Measurements from ENCODE around the gene RAD21L1. TPM values are rescaled to one million over a fixed set of nuclear protein-coding genes. Genes with fewer than 3 reads are reported as not detected.
A peak's percentile ranks its signal among the peaks of the same experiment; 100 is the strongest.

The RAD21L1 gene
- polyA plus RNA-seq, 2 of the 4 experiments (the other 2 are of a cell fraction): not detected

GRCh38 chr20:1267161-1267560 is 41.3 kb downstream of the RAD21L1 start:
- ChIA-PET CTCF (interaction anchor here (0.8 to 1.6 kb wide), 4 partner anchors 16 to 81 kb away, joined by 3 to 6 read pairs (median 4); no protein-coding TSS in a partner anchor), POLR2A (no interaction called here)
- ATAC-seq (no peak), DNase-seq (ENCODE audit: low read depth in 1 of 2, low spot score in 1 of 2) (no peak), FAIRE-seq (no peak)
- Histone ChIP-seq H3K4me1 (peaks cover 21% of the 10 kb centered on the region), H3K9me3 (peaks cover 6% of the 10 kb centered on the region), H3K27ac (peak overlapping the region in 1 of 2 experiments; percentile 88; a peak in 4 of 6 replicates), H3K4me3 (peak overlapping the region; percentile 89), H3K4me2 (peak overlapping the region; percentile 77)
- 85% methylated on average over 8 of the region's 8 CpGs for WGBS (ENCODE audit: missing lambda C conversion rate)
- TF ChIP-seq ZFP36 (IDR thresholded peaks at IDR 0.05; ENCODE audit: borderline replicate concordance, partially characterized antibody): no peak
- no peak for TF ChIP-seq EP300 (IDR thresholded peaks at IDR 0.05)
- no peak for TF ChIP-seq NPAS2 (CRISPR knock-in tag; IDR thresholded peaks at IDR 0.05; ENCODE audit: borderline replicate concordance)
- no peak for TF ChIP-seq SREBF2 (IDR thresholded peaks at IDR 0.05)
- no peak for TF ChIP-seq TP53 (CRISPR knock-in tag; IDR thresholded peaks at IDR 0.05)
- TF ChIP-seq EHMT2 (IDR thresholded peaks at IDR 0.05; ENCODE audit: low read depth): no peak
- TF ChIP-seq HEYL (CRISPR knock-in tag; IDR thresholded peaks at IDR 0.05): no peak
- TF ChIP-seq JUN (IDR thresholded peaks at IDR 0.05): no peak

- no peak for FAIRE-seq
- H3K4me3 ChIP-seq: no peak overlapping the region
Observed at GRCh38 chr20:1267809-1268374, 42.0 kb downstream of the RAD21L1 start.

DNA sequence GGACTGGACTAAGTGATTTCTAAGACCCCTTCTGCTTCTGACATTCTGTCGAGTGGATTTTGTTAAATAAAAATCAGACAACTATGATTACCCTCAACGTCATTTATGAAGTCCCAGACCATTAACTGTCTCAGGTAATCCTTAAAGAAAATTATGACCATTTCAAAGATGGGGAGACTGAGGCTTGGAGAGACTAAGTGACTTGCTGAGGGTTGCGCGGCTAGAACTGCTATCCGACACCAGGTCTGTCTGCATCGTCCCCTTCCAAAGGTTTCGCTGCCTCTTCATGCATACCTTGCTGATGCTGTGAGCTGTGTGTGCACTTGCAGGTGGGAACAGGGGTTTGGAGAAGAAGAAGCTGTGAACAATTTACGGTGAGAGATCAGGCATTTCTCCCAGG is 43.4 kb downstream of the RAD21L1 start:
- ChIA-PET POLR2A (no interaction called here), CTCF (interaction anchor here (1.4 to 2.7 kb wide), 3 partner anchors 14 to 235 kb away, joined by 4 to 9 read pairs (median 6); no protein-coding TSS in a partner anchor)
- no peaks in the 10 kb centered on the region for H3K9me3 ChIP-seq
- no peak overlapping the region for H3K4me2 ChIP-seq
- 86% methylated on average over 8 of the region's 8 CpGs for WGBS (ENCODE audit: missing lambda C conversion rate)
- H3K4me3 ChIP-seq: no peak overlapping the region
- H3K27ac ChIP-seq: no peak overlapping the region
- TF ChIP-seq RNF2 (IDR thresholded peaks at IDR 0.05; ENCODE audit: borderline replicate concordance, low read depth): no peak
- TF ChIP-seq RARB (CRISPR knock-in tag; IDR thresholded peaks at IDR 0.05): no peak
- TF ChIP-seq CBX2 (IDR thresholded peaks at IDR 0.05; ENCODE audit: borderline replicate concordance, low read depth): no peak
- FAIRE-seq (no peak), DNase-seq (ENCODE audit: low read depth in 1 of 2, low spot score in 1 of 2) (no peak), ATAC-seq (no peak)
- H3K4me1 ChIP-seq: peaks cover 21% of the 10 kb centered on the region

More at GRCh38 chr20:1267809-1268374, 42.0 kb downstream of the RAD21L1 start:
- DNase-seq (ENCODE audit: low read depth in 1 of 2, low spot score in 1 of 2) (no peak), ATAC-seq (no peak)
- Histone ChIP-seq H3K4me1 (peaks cover 21% of the 10 kb centered on the region), H3K4me2 (no peak overlapping the region), H3K27ac (no peak overlapping the region), H3K9me3 (no peaks in the 10 kb centered on the region; the same call in 2 of the 3 replicates)
- POLR2A ChIA-PET: no interaction called here
- 92% methylated on average over 3 of the region's 3 CpGs for WGBS (ENCODE audit: missing lambda C conversion rate)
- CTCF ChIA-PET: interaction anchor here (0.6 kb wide), 1 partner anchor 211 kb away, joined by 3 read pairs; no protein-coding TSS in a partner anchor
- TF ChIP-seq TP53 (CRISPR knock-in tag; IDR thresholded peaks at IDR 0.05): no peak

DNA sequence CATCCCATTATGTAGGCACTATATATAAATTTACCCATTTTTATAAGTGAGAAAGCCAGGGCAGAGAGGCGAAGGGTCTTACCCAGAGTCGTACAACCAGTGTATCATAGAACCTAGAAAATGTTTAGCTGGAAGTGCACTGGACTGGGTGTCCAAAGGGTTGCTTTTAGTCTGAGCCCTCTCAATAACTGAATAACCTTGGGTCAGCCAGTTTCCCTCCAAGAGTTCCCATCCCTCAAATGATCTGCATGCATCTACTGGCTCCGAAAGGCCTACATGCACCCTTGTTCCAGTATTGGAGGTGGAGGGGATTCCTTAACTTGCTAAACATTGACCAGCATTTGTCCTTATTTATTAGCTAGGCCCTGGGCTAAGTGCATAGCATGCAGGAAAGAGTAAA is 44.0 kb downstream of the RAD21L1 start:
- CTCF ChIA-PET: interaction anchor here (0.9 to 2.7 kb wide), 5 partner anchors 10 to 234 kb away, joined by 3 to 9 read pairs (median 4); no protein-coding TSS in a partner anchor
- FAIRE-seq: no peak
- POLR2A ChIA-PET: no interaction called here
- H3K27ac ChIP-seq: no peak overlapping the region
- TF ChIP-seq POLR2AphosphoS2 (conservative IDR thresholded peaks at IDR 0.05; ENCODE audit: low read length): no peak
- TF ChIP-seq HES2 (IDR thresholded peaks at IDR 0.05): no peak
- TF ChIP-seq RARB (CRISPR knock-in tag; IDR thresholded peaks at IDR 0.05): no peak
- TF ChIP-seq EHF (CRISPR knock-in tag; IDR thresholded peaks at IDR 0.05): no peak
- TF ChIP-seq HOXA7 (CRISPR knock-in tag; IDR thresholded peaks at IDR 0.05): no peak
- TF ChIP-seq KDM1A (IDR thresholded peaks at IDR 0.05; ENCODE audit: low read depth): no peak
- no peak for TF ChIP-seq NPAS2 (CRISPR knock-in tag; IDR thresholded peaks at IDR 0.05; ENCODE audit: borderline replicate concordance)
- no peak for TF ChIP-seq MAX (IDR thresholded peaks at IDR 0.05)
- no peak for TF ChIP-seq HOXB5 (CRISPR knock-in tag; IDR thresholded peaks at IDR 0.05)
- no peak for TF ChIP-seq JUNB (IDR thresholded peaks at IDR 0.05)
- TF ChIP-seq E2F6 (IDR thresholded peaks at IDR 0.05; ENCODE audit: borderline replicate concordance, low read depth): no peak
- no peak for TF ChIP-seq CBX2 (IDR thresholded peaks at IDR 0.05; ENCODE audit: borderline replicate concordance, low read depth)
- TF ChIP-seq, protein P1, sequence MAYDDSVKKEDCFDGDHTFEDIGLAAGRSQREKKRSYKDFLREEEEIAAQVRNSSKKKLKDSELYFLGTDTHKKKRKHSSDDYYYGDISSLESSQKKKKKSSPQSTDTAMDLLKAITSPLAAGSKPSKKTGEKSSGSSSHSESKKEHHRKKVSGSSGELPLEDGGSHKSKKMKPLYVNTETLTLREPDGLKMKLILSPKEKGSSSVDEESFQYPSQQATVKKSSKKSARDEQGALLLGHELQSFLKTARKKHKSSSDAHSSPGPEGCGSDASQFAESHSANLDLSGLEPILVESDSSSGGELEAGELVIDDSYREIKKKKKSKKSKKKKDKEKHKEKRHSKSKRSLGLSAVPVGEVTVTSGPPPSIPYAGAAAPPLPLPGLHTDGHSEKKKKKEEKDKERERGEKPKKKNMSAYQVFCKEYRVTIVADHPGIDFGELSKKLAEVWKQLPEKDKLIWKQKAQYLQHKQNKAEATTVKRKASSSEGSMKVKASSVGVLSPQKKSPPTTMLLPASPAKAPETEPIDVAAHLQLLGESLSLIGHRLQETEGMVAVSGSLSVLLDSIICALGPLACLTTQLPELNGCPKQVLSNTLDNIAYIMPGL (CRISPR knock-in tag; IDR thresholded peaks at IDR 0.05; ENCODE audit: borderline replicate concordance): no peak
- TF ChIP-seq ZNF302 (CRISPR knock-in tag; IDR thresholded peaks at IDR 0.05): no peak
- no peak for TF ChIP-seq PHF8 (IDR thresholded peaks at IDR 0.05; ENCODE audit: borderline replicate concordance, low read depth)
- no peak for ATAC-seq
- DNase-seq (ENCODE audit: low read depth in 1 of 2, low spot score in 1 of 2): no peak
- H3K9me3 ChIP-seq: no peaks in the 10 kb centered on the region
- H3K4me3 ChIP-seq: no peak overlapping the region
- H3K4me1 ChIP-seq: peaks cover 21% of the 10 kb centered on the region
- H3K4me2 ChIP-seq: no peak overlapping the region
- WGBS (ENCODE audit: missing lambda C conversion rate): 98% methylated on average over 3 of the region's 3 CpGs
